Activated CD8-positive, alpha-beta T cell treated with anti-CD3 and anti-CD28 coated beads, Interleukin-2, amount 10 ng/mL, durations not matched to agents 7 days and 5 days (primary cell): ENCODE data around the gene PACSIN1. TPM values are rescaled to one million over a fixed set of nuclear protein-coding genes. Genes with fewer than 3 reads are reported as not detected.

Experiments
- ATAC-seq: fragments of 150-1000 bp; cut with Tn5 transposase; one replicate; pipeline ENCODE4 v1.10.0; 2021; ENCODE audit warnings: moderate library complexity
- CTCF ChIA-PET: fragments of 350-600 bp; sonication (Branson Sonifier 250); formaldehyde crosslinking; loops from one replicate; lab custom pipeline; 2021; ENCODE audit warnings: antibody characterized with exemption; lab: Charles Lee
- POLR2A ChIA-PET: fragments of 350-600 bp; sonication (Branson Sonifier 250); formaldehyde crosslinking; loops from one replicate; lab custom pipeline; 2021; ENCODE audit warnings: antibody characterized with exemption; lab: Charles Lee
- DNase-seq: peaks from one replicate; pipeline ENCODE4 v3.0.0-alpha.2; 2020
- H3K27ac Mint-ChIP-seq: one replicate; pipeline ENCODE4 v1.8.0; 2021; ENCODE audit warnings: mild to moderate bottlenecking, mixed read lengths
- H3K27me3 Mint-ChIP-seq: one replicate; pipeline ENCODE4 v1.8.0; 2021; ENCODE audit warnings: low read depth, mixed read lengths
- H3K36me3 Mint-ChIP-seq: one replicate; pipeline ENCODE4 v1.8.0; 2021; ENCODE audit warnings: low read depth, mixed read lengths
- H3K4me1 Mint-ChIP-seq: one replicate; pipeline ENCODE4 v1.8.0; 2021; ENCODE audit warnings: low read depth, mixed read lengths
- H3K4me3 Mint-ChIP-seq: one replicate; pipeline ENCODE4 v1.8.0; 2021; ENCODE audit warnings: mild to moderate bottlenecking, mixed read lengths
- H3K9me3 Mint-ChIP-seq: one replicate; pipeline ENCODE4 v1.8.0; 2022; ENCODE audit warnings: mixed read lengths; ENCODE audit not compliant: insufficient read depth
- total RNA-seq, 2 experiments: library from RNA; stranded (reverse); gene quantifications; one replicate each; pipeline ENCODE4 v1.2.3, GENCODE V29; 2021

The PACSIN1 gene
- total RNA-seq, 2 experiments from 2014 or later: 1.4 to 1.9 TPM

DNA sequence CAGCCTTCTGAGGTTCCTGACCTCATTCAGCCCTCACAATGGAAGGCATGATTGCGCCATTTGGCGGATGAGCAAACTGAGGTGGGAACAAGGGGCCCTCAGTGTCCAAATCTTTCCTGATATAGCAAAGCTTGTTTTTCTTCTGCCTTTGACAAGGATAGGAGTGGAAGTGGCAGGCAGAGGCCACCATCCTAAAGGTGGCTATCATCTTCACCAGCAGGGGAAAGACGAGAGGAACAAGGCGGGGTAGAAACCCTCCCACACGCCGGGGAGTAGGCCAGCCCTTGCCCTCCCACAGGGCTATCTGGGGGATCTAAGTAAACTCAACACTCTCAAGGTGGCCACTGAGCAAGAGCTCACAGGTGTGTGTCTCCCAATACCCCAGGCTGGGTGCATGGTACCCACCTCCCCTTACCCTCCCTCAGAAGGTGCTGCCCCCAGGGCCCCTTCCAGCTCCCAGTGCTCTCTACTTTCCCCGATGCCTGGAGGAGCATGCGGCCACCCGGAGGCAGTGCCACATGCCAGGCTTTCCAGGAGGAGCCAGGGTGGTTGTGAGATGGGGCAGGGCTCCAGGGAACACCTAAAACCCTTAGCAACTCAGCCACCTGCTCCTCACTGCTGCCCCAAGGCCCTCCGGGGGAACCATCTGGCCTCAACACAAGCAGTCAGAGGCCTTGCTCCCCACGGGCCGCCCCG, 79.0 kb downstream of the PACSIN1 start:
- Mint-ChIP-seq H3K36me3 (no peaks in the 10 kb centered on the region), H3K4me3 (no peak overlapping the region), H3K4me1 (no peaks in the 10 kb centered on the region), H3K9me3 (no peaks in the 10 kb centered on the region), H3K27me3 (no peaks in the 10 kb centered on the region), H3K27ac (no peak overlapping the region)
- ATAC-seq (no peak), DNase-seq (no peak)
- POLR2A ChIA-PET: no interaction called here
- CTCF ChIA-PET: interaction anchor here (1.0 kb wide), 1 partner anchor 64 kb away, joined by 3 read pairs; no protein-coding TSS in a partner anchor

GRCh38 chr6:34546551-34547321, 80.9 kb downstream of the PACSIN1 start:
- CTCF ChIA-PET: no interaction called here
- H3K4me1 Mint-ChIP-seq: no peaks in the 10 kb centered on the region
- no peaks in the 10 kb centered on the region for H3K36me3 Mint-ChIP-seq
- no peak for ATAC-seq
- no peaks in the 10 kb centered on the region for H3K27me3 Mint-ChIP-seq
- H3K9me3 Mint-ChIP-seq: no peaks in the 10 kb centered on the region
- DNase-seq: no peak
- H3K4me3 Mint-ChIP-seq: no peak overlapping the region
- H3K27ac Mint-ChIP-seq: no peak overlapping the region
- POLR2A ChIA-PET: no interaction called here

GRCh38 chr6:34547701-34548644, 82.1 kb downstream of the PACSIN1 start:
- DNase-seq (no peak), ATAC-seq (no peak)
- no peaks in the 10 kb centered on the region for H3K27me3 Mint-ChIP-seq
- no peaks in the 10 kb centered on the region for H3K9me3 Mint-ChIP-seq
- CTCF ChIA-PET: no interaction called here
- H3K4me1 Mint-ChIP-seq: no peaks in the 10 kb centered on the region
- no peak overlapping the region for H3K4me3 Mint-ChIP-seq
- POLR2A ChIA-PET: interaction anchor here (0.6 kb wide), 1 partner anchor 460 kb away, joined by 3 read pairs; no protein-coding TSS in a partner anchor
- H3K36me3 Mint-ChIP-seq: no peaks in the 10 kb centered on the region
- no peak overlapping the region for H3K27ac Mint-ChIP-seq

DNA sequence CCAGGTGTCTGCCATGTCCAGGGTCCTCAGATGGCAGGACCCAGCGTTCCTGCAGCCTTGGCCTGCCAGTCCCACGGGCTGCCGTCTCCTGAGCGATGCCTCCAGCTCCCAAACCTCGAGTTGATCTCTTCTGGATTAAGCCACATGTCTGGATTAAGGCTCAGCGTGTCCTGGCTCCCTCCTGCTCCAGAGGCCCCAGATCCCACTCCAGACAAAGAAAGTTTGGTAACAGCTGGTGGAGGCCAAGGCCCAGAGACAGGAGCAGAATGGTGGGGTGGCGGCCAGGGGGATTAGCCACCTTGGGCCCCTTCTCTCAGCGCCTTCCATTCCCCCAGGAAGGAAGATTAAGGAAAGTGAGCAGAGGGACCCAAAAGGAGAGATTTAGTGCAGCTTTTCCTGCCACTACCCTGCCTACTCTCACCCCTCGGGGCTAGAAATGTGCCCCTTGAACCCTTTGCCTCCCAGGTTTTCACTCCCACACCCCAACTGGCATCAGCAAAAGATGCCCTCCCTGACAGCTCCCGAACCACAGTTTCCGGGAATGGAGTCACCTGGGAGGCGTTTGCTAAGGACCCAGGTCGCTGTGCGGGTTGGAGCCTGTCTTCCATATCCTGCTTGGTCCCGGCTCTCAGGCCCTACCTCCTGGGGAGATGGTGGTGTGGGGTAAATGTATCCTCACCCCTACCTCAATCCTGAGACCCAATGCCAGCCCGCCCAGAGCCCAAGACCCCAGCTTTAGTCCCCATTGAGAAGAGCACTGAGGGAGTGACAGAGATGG, 83.3 kb downstream of the PACSIN1 start:
- ChIA-PET POLR2A (no interaction called here), CTCF (interaction anchor here (0.8 kb wide), 1 partner anchor 23 kb away, joined by 3 read pairs; no protein-coding TSS in a partner anchor)
- Mint-ChIP-seq H3K9me3 (no peaks in the 10 kb centered on the region), H3K27ac (no peak overlapping the region), H3K36me3 (no peaks in the 10 kb centered on the region), H3K27me3 (no peaks in the 10 kb centered on the region), H3K4me3 (no peak overlapping the region), H3K4me1 (peaks cover 4% of the 10 kb centered on the region)
- ATAC-seq (no peak), DNase-seq (no peak)

DNA sequence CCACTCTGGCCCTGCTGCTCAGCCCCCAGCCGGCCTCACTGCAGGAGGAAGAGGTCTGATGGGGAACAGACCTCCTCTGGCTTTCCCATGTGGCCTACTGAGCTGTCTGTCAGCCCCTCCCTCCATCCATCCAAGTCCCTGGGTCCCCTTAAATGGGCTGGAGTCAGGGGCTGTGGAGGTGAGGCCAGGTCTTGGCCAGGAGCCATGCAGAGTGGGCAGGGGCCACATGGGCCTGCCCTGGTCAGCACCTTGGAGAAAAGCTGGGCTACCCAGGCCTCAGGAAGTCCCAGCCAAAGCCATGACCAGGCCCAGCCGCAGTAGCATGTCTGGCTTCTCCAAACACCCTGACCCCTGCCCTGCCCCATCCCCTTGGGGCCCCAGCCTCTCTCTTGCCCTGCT, 83.9 kb downstream of the PACSIN1 start:
- peaks cover 5% of the 10 kb centered on the region for H3K4me1 Mint-ChIP-seq

DNA sequence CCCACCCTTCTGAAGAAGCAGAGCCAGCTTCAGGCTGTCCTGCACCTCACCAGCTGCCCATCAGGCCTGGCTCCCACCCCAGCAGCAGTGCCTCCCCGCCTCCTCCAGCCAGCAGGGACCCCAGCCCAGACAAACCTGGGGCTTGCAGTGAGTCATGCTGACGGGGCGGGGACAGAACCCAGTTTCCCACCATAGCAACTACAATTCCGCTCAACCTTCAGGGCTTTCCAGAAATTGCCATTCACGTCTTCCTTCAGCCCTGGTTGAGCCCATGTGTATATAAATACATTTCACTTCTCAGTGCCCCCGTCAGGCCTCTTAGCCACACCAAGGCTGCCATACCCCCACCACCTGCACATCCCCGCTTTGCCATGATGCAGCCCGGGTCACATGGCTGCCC, 85.8 kb downstream of the PACSIN1 start:
- POLR2A ChIA-PET: no interaction called here
- H3K9me3 Mint-ChIP-seq: no peaks in the 10 kb centered on the region
- H3K27ac Mint-ChIP-seq: no peak overlapping the region
- H3K36me3 Mint-ChIP-seq: no peaks in the 10 kb centered on the region
- ATAC-seq (no peak), DNase-seq (no peak)
- CTCF ChIA-PET: no interaction called here
- H3K4me3 Mint-ChIP-seq: no peak overlapping the region
- H3K4me1 Mint-ChIP-seq: peaks cover 10% of the 10 kb centered on the region
- no peaks in the 10 kb centered on the region for H3K27me3 Mint-ChIP-seq

More for the DNA sequence above, 83.9 kb downstream of the PACSIN1 start:
- no peak overlapping the region for H3K4me3 Mint-ChIP-seq
- ATAC-seq: no peak
- H3K36me3 Mint-ChIP-seq: no peaks in the 10 kb centered on the region
- no peak for DNase-seq
- CTCF ChIA-PET: interaction anchor here (0.8 kb wide), 1 partner anchor 24 kb away, joined by 3 read pairs; no protein-coding TSS in a partner anchor
- H3K9me3 Mint-ChIP-seq: no peaks in the 10 kb centered on the region
- no peaks in the 10 kb centered on the region for H3K27me3 Mint-ChIP-seq
- H3K27ac Mint-ChIP-seq: no peak overlapping the region
- POLR2A ChIA-PET: no interaction called here

- no peak for DNase-seq
- Mint-ChIP-seq H3K36me3 (no peaks in the 10 kb centered on the region), H3K9me3 (no peaks in the 10 kb centered on the region), H3K4me3 (no peak overlapping the region), H3K4me1 (peaks cover 10% of the 10 kb centered on the region), H3K27me3 (no peaks in the 10 kb centered on the region), H3K27ac (no peak overlapping the region)
- ChIA-PET CTCF (no interaction called here), POLR2A (no interaction called here)
- ATAC-seq: no peak
These were observed 86.7 kb downstream of the PACSIN1 start for GRCh38 chr6:34552620-34553019.

GRCh38 chr6:34553146-34553545, 87.3 kb downstream of the PACSIN1 start:
- no peak for ATAC-seq
- POLR2A ChIA-PET: no interaction called here
- CTCF ChIA-PET: no interaction called here
- no peaks in the 10 kb centered on the region for H3K27me3 Mint-ChIP-seq
- peaks cover 10% of the 10 kb centered on the region for H3K4me1 Mint-ChIP-seq
- no peak overlapping the region for H3K4me3 Mint-ChIP-seq
- H3K27ac Mint-ChIP-seq: no peak overlapping the region
- no peaks in the 10 kb centered on the region for H3K36me3 Mint-ChIP-seq
- H3K9me3 Mint-ChIP-seq: no peaks in the 10 kb centered on the region
- DNase-seq: no peak

- no peak for DNase-seq
- Mint-ChIP-seq H3K4me3 (no peak overlapping the region), H3K4me1 (peaks cover 10% of the 10 kb centered on the region), H3K27me3 (no peaks in the 10 kb centered on the region), H3K9me3 (no peaks in the 10 kb centered on the region), H3K27ac (no peak overlapping the region), H3K36me3 (no peaks in the 10 kb centered on the region)
- POLR2A ChIA-PET: no interaction called here
- CTCF ChIA-PET: no interaction called here
- no peak for ATAC-seq
These were observed 87.9 kb downstream of the PACSIN1 start for GRCh38 chr6:34553750-34554149.

DNA sequence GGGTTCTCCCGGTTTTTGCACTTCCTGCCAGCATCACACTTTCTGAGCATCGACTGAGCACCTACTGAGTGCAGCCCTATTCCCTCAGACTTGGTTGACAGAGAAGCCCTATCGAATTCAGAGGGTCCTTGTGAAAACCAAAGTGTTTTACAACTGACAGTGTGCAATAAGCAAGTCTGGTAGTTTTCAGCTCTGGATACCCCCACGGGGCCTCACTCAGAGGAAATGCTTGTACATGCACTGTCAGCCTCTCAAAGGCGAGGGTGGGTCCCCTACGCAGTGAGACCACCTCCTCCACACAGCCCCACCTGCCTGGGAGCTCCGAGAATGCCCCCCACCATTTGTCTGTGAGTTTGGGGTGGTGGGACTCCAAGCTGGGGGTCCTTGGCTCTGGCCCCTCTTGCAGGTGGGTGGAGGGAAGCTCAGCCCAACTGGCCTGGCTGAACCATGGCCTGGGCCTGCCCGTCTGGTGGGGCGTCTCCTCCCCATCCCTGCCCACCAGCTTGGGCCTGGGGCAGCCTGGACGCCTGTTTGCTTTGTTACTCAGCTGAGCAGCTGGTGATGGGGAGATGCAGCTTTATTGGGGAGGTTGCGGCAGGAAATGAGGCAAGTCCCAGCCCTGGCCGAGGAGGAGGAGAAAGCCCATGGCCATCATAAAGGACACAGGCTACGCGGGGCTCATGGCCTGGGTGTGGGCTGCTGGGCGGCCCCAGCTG, 88.6 kb downstream of the PACSIN1 start:
- no peak overlapping the region for H3K4me3 Mint-ChIP-seq
- H3K9me3 Mint-ChIP-seq: no peaks in the 10 kb centered on the region
- no peak for ATAC-seq
- H3K4me1 Mint-ChIP-seq: peaks cover 10% of the 10 kb centered on the region
- CTCF ChIA-PET: no interaction called here
- no peaks in the 10 kb centered on the region for H3K36me3 Mint-ChIP-seq
- H3K27ac Mint-ChIP-seq: no peak overlapping the region
- POLR2A ChIA-PET: no interaction called here
- no peaks in the 10 kb centered on the region for H3K27me3 Mint-ChIP-seq
- DNase-seq: no peak

DNA sequence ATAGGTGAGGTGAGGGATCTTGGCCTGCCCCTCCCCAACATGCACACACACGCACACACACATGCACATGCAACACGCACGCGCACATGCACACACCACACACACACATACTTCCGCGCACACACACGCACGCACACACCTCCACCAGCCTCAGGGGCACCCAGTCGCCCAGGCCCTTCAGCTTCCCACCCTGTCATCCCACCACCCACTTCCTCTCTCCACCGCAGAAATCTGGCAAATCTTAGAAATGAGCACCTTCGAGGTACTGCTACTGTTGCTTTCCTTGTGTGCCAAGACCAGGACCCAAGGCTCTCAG, 89.1 kb downstream of the PACSIN1 start:
- ChIA-PET CTCF (interaction anchor here (0.7 kb wide), 1 partner anchor 266 kb away, joined by 3 read pairs; no protein-coding TSS in a partner anchor), POLR2A (no interaction called here)
- Mint-ChIP-seq H3K36me3 (no peaks in the 10 kb centered on the region), H3K9me3 (no peaks in the 10 kb centered on the region), H3K4me1 (peaks cover 10% of the 10 kb centered on the region), H3K4me3 (no peak overlapping the region), H3K27ac (no peak overlapping the region), H3K27me3 (no peaks in the 10 kb centered on the region)
- DNase-seq: no peak
- no peak for ATAC-seq
